SKM-1 treated with dmso at 0.1 percent for 144 hours (cell line): ENCODE results near the gene CDC42SE1.

Experiments
- DNase-seq: peaks from one replicate; lab custom pipeline; 2025; ENCODE audit not compliant: unreplicated experiment; lab: John Stamatoyannopoulos, UW

The CDC42SE1 gene

GRCh38 chr1:151009206-151009587, 50.2 kb downstream of the CDC42SE1 start:
- DNase-seq: no peak

DNA sequence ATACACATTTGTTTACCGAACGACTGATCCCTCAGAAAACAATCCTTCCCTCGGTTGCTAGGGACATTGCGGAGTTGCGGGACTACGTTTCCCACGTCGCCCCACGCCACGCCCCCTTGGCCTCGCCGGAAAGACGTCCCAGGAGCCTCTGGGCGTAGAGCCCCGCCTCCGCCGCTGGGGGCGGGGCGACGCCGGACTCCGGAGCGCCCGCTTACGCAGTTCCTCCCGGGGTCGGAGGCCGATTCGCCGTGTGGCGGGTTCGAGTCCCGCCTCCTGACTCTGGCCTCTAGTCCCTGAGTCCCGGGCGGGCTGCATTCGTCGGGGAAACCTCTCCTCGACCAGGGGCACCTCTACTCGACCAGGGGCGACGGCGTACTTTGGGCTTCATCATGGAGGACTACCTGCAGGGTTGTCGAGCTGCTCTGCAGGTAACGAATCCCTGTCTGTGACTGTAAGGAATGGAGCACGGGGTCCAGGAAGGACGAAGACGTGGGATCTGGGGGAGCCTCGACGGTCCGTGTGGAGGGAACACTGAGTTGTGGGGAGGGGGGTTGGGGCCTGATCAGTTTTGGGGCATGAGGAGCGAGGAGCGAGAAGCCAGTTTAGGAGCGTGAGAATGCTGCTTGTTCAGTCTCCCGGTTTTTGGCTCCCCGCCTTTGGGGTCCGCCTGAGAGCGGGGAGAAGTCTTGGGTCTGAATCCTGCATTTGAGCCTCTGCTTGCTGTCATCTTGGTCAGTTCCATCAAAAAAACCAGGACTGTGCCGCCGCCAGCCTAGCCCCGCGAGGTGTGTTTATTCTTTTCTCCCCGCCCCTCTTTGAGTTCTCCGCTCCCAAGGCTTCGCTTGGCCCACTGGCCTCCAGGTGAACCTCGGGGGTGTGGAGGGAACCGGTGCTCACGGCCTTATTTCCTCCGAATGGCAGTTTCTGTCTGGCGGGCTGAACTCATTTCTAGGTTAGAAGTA, 50.9 kb downstream of the CDC42SE1 start, which contains the start of gene PRUNE1:
PRUNE1 (plus strand) TSS at position 206 of the 962 bp plus-strand sequence; CDS start at position 390, 184 bp downstream.
- peak; percentile 97 for DNase-seq

GRCh38 chr1:151007853-151008243, 51.6 kb downstream of the CDC42SE1 start:
- no peak for DNase-seq

DNA sequence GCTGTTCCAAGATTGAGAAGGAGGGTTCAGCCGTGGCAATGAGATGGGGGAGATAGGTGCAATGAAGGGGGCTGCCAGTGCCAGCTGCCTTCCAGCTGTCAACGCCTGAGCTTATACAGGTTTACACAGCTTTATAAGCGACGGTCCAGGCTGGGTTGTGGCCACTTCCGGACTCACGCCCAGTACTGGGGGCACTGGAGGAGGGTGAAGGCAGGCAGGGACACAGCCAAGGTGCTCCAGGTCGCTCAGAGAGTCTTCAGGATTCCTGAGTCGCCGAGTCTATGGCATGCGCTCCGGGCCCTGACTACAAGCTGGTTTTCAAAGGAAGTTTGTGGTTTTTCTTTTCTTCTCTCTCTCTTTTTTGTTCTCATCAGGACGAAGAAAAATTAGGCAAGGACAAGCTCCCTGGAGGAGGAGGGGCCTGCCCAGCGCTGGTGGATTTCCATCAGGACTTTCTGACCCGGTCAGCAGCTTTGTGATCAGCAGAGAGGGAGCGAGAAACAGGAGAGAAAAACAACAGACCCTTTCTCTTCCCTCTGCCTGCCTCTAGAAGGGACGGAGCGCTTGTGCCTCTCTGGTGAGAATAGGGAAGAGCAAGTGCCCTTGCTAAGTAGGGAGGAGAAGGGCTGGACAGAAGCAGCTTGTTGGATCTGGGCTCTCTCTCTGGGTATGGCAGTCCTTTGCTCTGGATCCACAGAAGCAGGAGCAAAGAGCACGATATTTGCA, 52.9 kb downstream of the CDC42SE1 start, which contains the start of gene MINDY1:
MINDY1 (minus strand) TSS at position 576 of the 726 bp plus-strand sequence. CDS start 4,285 bp downstream, outside the sequence.
- peak; percentile 92 for DNase-seq

GRCh38 chr1:151005729-151006319, 53.6 kb downstream of the CDC42SE1 start:
- no peak for DNase-seq

- peak; percentile 91 for DNase-seq
Observed at GRCh38 chr1:151003180-151003579, 56.2 kb downstream of the CDC42SE1 start.

DNA sequence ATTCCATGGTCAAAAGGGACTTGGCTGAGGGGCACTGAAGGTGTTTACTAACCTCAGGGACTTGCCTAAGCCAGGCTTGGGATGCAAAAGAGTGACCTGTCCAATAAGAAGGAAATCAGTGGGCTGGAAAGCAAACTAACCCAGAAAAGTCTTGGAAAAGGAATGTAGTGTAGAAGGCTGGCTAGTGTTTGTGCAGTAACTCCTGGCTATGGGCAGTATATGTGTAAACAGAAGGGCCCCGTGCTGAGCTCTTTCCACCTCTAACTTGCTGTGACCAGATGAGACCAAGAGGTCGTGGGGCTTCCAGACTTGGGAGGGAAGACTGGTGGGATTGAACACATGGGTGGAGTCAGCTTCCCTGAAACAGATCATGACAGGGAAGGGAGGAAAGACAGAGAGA, 56.8 kb downstream of the CDC42SE1 start:
- no peak for DNase-seq

DNA sequence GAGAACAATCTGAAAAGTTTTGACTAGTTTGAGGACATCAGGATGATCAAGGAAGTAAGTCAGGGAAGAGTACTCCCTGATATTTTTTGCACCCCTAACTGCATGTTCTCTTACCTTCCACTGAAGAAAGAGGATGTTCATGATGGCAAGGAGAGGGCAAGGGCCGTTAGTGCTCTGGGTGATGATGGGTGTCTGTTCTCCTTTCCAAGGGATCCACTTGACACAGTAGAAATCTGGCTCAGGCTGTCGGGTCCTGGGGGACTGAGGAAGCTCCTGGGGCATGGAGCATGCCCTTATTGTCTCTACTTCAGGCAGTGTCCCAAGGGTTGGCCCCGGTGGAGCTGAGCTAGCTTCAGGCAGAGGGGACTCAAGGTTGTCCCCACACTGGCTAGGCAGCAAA, 57.4 kb downstream of the CDC42SE1 start:
- peak; percentile 81 for DNase-seq

- peak; percentile 85 for DNase-seq
Observed at GRCh38 chr1:151001602-151002001, 57.8 kb downstream of the CDC42SE1 start.
